ENCODE results near the gene KCNK17. TPM values are rescaled to one million over a fixed set of nuclear protein-coding genes. Genes with fewer than 3 reads are reported as not detected.

KCNK17 gene
- total and polyA plus RNA-seq, 2 of the 8 experiments (the other 6 are each of a cell fraction or from before 2014, with no cell fraction given), result 2.9 to 3.4 TPM

GRCh38 chr6:39362487-39362865 lies 48.3 kb upstream of the KCNK17 start:
- peak overlapping the region; percentile 27; the same call in 1 of the 2 replicates for H2BK12ac ChIP-seq (ENCODE audit: low read depth, low read length)
- no peak overlapping the region for H3K9ac ChIP-seq (replicated peaks in 1 of 4; ENCODE audit: extremely low read depth in 1 of 4, low read depth in 3 of 4, low read length in 3 of 4)
- no peak overlapping the region for H3K27ac ChIP-seq (ENCODE audit: low read depth, low read length)

More at GRCh38 chr6:39362487-39362865, 48.3 kb upstream of the KCNK17 start:
- Histone ChIP-seq H2BK15ac (ENCODE audit: low read length) (no peak overlapping the region), H4K5ac (ENCODE audit: insufficient read length, low read depth, low read length) (no peak overlapping the region), H4K20me1 (replicated peaks in 1 of 2; ENCODE audit: control insufficient read depth in 1 of 2, insufficient read depth in 2 of 2, low read length in 2 of 2) (no peaks in the 10 kb centered on the region), H2AFZ (ENCODE audit: low read length) (peak overlapping the region; percentile 63; the same call in 1 of the 2 replicates), H3K36me3 (ENCODE audit: control insufficient read depth in 2 of 4, insufficient read depth in 4 of 4, low read length in 3 of 4) (no peaks in the 10 kb centered on the region), H3K27me3 (replicated peaks in 1 of 4; ENCODE audit: control insufficient read depth in 3 of 4, extremely low read depth in 1 of 4, insufficient read depth in 3 of 4, low read length in 3 of 4) (no peaks in the 10 kb centered on the region), H3K9me3 (ENCODE audit: insufficient read depth in 2 of 2, low read depth in 1 of 2, low read length in 1 of 2) (no peaks in the 10 kb centered on the region), H3K4me1 (replicated peaks in 1 of 4; ENCODE audit: control insufficient read depth in 3 of 4, insufficient read depth in 4 of 4, low read length in 3 of 4) (peaks cover 0 to 7% (median 2%) of the 10 kb centered on the region in 4 experiments; a peak in 4 of 7 replicates), H4K91ac (replicated peaks; ENCODE audit: insufficient read length, low read length) (peak overlapping the region; percentile 6), H3K4me2 (ENCODE audit: insufficient read depth in 1 of 2, low read depth in 2 of 2, low read length in 2 of 2) (0 out of 4 replicates have a peak overlapping the region, but pooled peaks of 1 of the 2 experiments have one; percentile 55), H3K79me2 (ENCODE audit: control insufficient read depth in 1 of 2, insufficient read depth in 2 of 2, low read length in 2 of 2) (no peaks in the 10 kb centered on the region), H3K23me2 (ENCODE audit: low read depth, low read length) (peaks cover 2% of the 10 kb centered on the region; the same call in 1 of the 2 replicates), H2BK5ac (ENCODE audit: low read depth, low read length) (0 out of 2 replicates have a peak overlapping the region, but pooled peaks have one; percentile 50), H3K79me1 (ENCODE audit: low read depth, low read length) (no peaks in the 10 kb centered on the region), H3K4me3 (ENCODE audit: extremely low read depth in 1 of 4, insufficient read depth in 2 of 4, low read depth in 3 of 4, low read length in 4 of 4) (no peak overlapping the region), H3K23ac (ENCODE audit: insufficient read length) (no peak overlapping the region), H3K4ac (replicated peaks; ENCODE audit: insufficient read length, low read depth, low read length) (no peak overlapping the region), H3K18ac (ENCODE audit: extremely low read depth, low read length) (peak overlapping the region; percentile 10), H4K8ac (ENCODE audit: extremely low read depth, insufficient read depth, low read length) (no peak overlapping the region), H2BK20ac (ENCODE audit: low read length) (no peak overlapping the region), H2BK120ac (replicated peaks; ENCODE audit: low read depth, low read length) (no peak overlapping the region), H3K56ac (replicated peaks; ENCODE audit: insufficient read length, low read depth, low read length) (no peak overlapping the region), H2AK5ac (ENCODE audit: low read depth, low read length) (no peak overlapping the region), H3K14ac (ENCODE audit: insufficient read length) (no peak overlapping the region)
- ChIA-PET POLR2A (ENCODE audit: partially characterized antibody) (interaction anchor here (0.6 kb wide), 1 partner anchor 536 kb away, joined by 3 read pairs; no protein-coding TSS in a partner anchor), CTCF (ENCODE audit: partially characterized antibody) (interaction anchor here (0.6 to 6.3 kb wide), 53 partner anchors 8 to 1478 kb away, joined by 3 to 89 read pairs (median 3); partner anchors contain the start of gene KIF6)
- TF ChIP-seq RAD21 (IDR thresholded peaks at IDR 0.05 in 1 of 2, conservative IDR thresholded peaks at IDR 0.05 in 1 of 2; ENCODE audit: low read depth in 2 of 2, low read length in 2 of 2), result peak; percentile 68 to 75
- no peak for TF ChIP-seq FOSL1 (IDR thresholded peaks at IDR 0.05; ENCODE audit: insufficient read depth, low read depth, low read length)
- peak in 2 of 3 experiments; percentile 40 to 48; a peak in 2 of 4 replicates for TF ChIP-seq CTCF (IDR thresholded peaks at IDR 0.05; ENCODE audit: control extremely low read depth in 1 of 3, insufficient read depth in 1 of 3, low read depth in 1 of 3, low read length in 3 of 3)
- TF ChIP-seq ASH2L (IDR thresholded peaks at IDR 0.05; ENCODE audit: low read length), result peak; percentile 7
- FAIRE-seq (no peak), DNase-seq (ENCODE audit: low read depth in 1 of 2, low spot score in 2 of 2) (no peak)
- WGBS, 2 experiments (ENCODE audit: extremely low coverage in 1 of 2, insufficient coverage in 1 of 2, insufficient read length in 1 of 2, insufficient replicate concordance in 2 of 2, low coverage in 1 of 2, low lambda C conversion rate in 2 of 2, missing lambda C conversion rate in 1 of 2), result 80% methylated on average over 3 of the region's 3 CpGs; no CpG with 5 or more reads in 1 of the 2 experiments

Measured in H1 (cell line).